Neuronal stem cell (in vitro differentiated cells): ENCODE data around the gene NSUN4.
"Not testable (repeated sequence)": the region's sequence is repeated elsewhere in the genome, so short reads cannot be mapped to it uniquely, and the experiment has no call there.

Experiments used
- DNase-seq: peaks from one replicate; pipeline ENCODE4 v3.0.0-alpha.2; 2013; ENCODE audit warnings: low spot score
- H2AFZ ChIP-seq: one replicate; pipeline ENCODE4 v1.6.1; 2013; ENCODE audit warnings: mild to moderate bottlenecking, low read length, inconsistent platforms
- H2AK5ac ChIP-seq: 2 replicates; pipeline ENCODE4 v1.6.1; 2013; ENCODE audit warnings: low read depth, mild to moderate bottlenecking, inconsistent platforms, low read length, moderate library complexity, mixed read lengths
- H2BK120ac ChIP-seq: 2 replicates; pipeline ENCODE4 v1.6.1; 2013; ENCODE audit warnings: low read depth, mild to moderate bottlenecking, inconsistent platforms, low read length, moderate library complexity, mixed read lengths
- H2BK12ac ChIP-seq: one replicate; pipeline ENCODE4 v1.6.1; 2013; ENCODE audit warnings: low read length, inconsistent platforms
- H2BK15ac ChIP-seq: 2 replicates; pipeline ENCODE4 v1.6.1; 2013; ENCODE audit warnings: mild to moderate bottlenecking, low read length, inconsistent platforms, mixed read lengths
- H2BK5ac ChIP-seq: one replicate; pipeline ENCODE4 v1.6.1; 2013; ENCODE audit warnings: inconsistent platforms, mild to moderate bottlenecking, low read length, moderate library complexity
- H3K14ac ChIP-seq: one replicate; pipeline ENCODE4 v1.6.1; 2013; ENCODE audit warnings: low read length, inconsistent platforms
- H3K18ac ChIP-seq: 2 replicates; pipeline ENCODE4 v1.6.1; 2013; ENCODE audit warnings: low read length, inconsistent platforms
- H3K23ac ChIP-seq: 2 replicates; pipeline ENCODE4 v1.6.1; 2013; ENCODE audit warnings: low read depth, mild to moderate bottlenecking, mixed read lengths, low read length, inconsistent platforms; ENCODE audit not compliant: poor library complexity
- H3K27ac ChIP-seq: replicated peaks from 3 replicates; pipeline ENCODE4 v1.5.1; 2013; ENCODE audit warnings: low read length, inconsistent platforms
- H3K27me3 ChIP-seq, 3 experiments: 2 replicates each; pipeline ENCODE4 v1.6.1; 2013; ENCODE audit warnings: low read length in 3 of 3, mild to moderate bottlenecking in 2 of 3, inconsistent platforms in 1 of 3, low read depth in 1 of 3, mixed read lengths in 1 of 3, moderate library complexity in 1 of 3; ENCODE audit not compliant: control insufficient read depth in 3 of 3, insufficient read depth in 3 of 3
- H3K36me3 ChIP-seq, 2 donors: replicated peaks in 1 of 2; 2 replicates each; pipeline ENCODE4 v1.6.1; 2013; ENCODE audit warnings: low read length in 2 of 2; ENCODE audit not compliant: control insufficient read depth in 2 of 2, insufficient read depth in 2 of 2
- H3K4ac ChIP-seq: 2 replicates; pipeline ENCODE4 v1.6.1; 2013; ENCODE audit warnings: inconsistent platforms, mild to moderate bottlenecking, low read length, moderate library complexity
- H3K4me1 ChIP-seq, 2 donors: 1 replicate in 1 of 2; 2 replicates in 1 of 2; pipeline ENCODE4 v1.6.1; 2013; ENCODE audit warnings: low read length in 2 of 2, low read depth in 1 of 2; ENCODE audit not compliant: control insufficient read depth in 2 of 2, insufficient read depth in 1 of 2
- H3K4me2 ChIP-seq: one replicate; pipeline ENCODE4 v1.6.1; 2013; ENCODE audit warnings: mild to moderate bottlenecking, low read length, inconsistent platforms; ENCODE audit not compliant: insufficient read depth, poor library complexity, severe bottlenecking
- H3K4me3 ChIP-seq, 2 donors: 2 replicates each; pipeline ENCODE4 v1.5.1; 2013; ENCODE audit warnings: low read length in 2 of 2, mild to moderate bottlenecking in 2 of 2, inconsistent platforms in 1 of 2, moderate library complexity in 1 of 2
- H3K79me1 ChIP-seq: one replicate; pipeline ENCODE4 v1.6.1; 2013; ENCODE audit warnings: low read depth, mild to moderate bottlenecking, inconsistent platforms, low read length, moderate library complexity
- H3K9ac ChIP-seq: one replicate; pipeline ENCODE4 v1.6.1; 2013; ENCODE audit warnings: mild to moderate bottlenecking, low read depth, low read length, inconsistent platforms; ENCODE audit not compliant: poor library complexity
- H3K9me3 ChIP-seq, 2 donors: replicated peaks in 1 of 2; 2 replicates each; pipeline versions ENCODE3 to v1.6.1; 2013; ENCODE audit warnings: low read length in 2 of 2, mild to moderate bottlenecking in 2 of 2, inconsistent platforms in 1 of 2, low read depth in 1 of 2, mixed read lengths in 1 of 2, moderate library complexity in 1 of 2; ENCODE audit not compliant: control insufficient read depth in 2 of 2, insufficient read depth in 1 of 2
- H4K8ac ChIP-seq: one replicate; pipeline ENCODE4 v1.6.1; 2013; ENCODE audit warnings: low read depth, mild to moderate bottlenecking, inconsistent platforms, low read length, moderate library complexity
- H4K91ac ChIP-seq: one replicate; pipeline ENCODE4 v1.6.1; 2013; ENCODE audit warnings: low read length, low read depth, mild to moderate bottlenecking, inconsistent platforms; ENCODE audit not compliant: poor library complexity
- WGBS, 2 donors: extraction: QIAGEN DNeasy Blood & Tissue Kit; methylation state at CpG; one replicate each; pipeline ENCODE4 v1.1.7; 2013; ENCODE audit warnings: missing lambda C conversion rate in 2 of 2, mixed read lengths in 1 of 2; ENCODE audit not compliant: insufficient read length in 2 of 2, insufficient replicate concordance in 1 of 2; ENCODE audit errors: extremely low coverage in 2 of 2; 5-methylcytosine and 5-hydroxymethylcytosine counted together

The NSUN4 gene

DNA sequence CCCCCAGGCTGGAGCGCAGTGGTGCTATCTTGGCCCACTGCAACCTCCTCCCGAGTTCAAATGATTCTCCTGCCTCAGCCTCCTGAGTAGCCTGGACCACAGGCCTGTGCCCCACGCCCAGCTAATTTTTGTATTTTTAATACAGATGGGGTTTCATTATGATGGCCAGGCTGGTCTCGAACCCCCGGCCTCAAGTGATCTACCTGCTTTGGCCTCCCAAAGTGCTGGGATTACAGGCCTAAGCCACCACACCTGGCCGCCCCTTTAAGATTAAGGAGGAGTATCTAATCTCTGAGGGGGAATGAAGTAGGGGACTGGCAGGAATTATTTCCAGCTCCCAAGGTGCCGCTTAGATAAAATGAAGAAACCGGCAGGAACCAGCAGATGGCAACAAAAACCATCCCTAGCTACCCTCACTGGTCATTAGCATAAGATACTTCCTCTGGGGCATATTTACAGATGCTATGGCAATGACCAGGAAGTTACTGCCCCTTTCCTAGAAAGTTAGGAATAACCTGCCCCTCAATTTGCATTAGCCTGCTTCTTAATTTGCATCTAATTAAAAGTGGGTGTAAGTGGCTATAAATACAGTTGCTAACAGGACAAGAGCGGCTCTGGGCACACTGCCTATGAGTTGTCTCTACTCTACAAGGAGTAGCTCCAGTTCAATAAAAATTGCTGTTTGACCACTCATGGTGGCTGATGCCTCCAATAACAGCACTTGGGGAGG, 7.1 kb upstream of the NSUN4 start:
- H2AFZ ChIP-seq, result no peak overlapping the region
- H4K8ac ChIP-seq, result no peak overlapping the region
- no peaks in the 10 kb centered on the region for H3K9me3 ChIP-seq
- no peak overlapping the region for H3K18ac ChIP-seq
- H3K36me3 ChIP-seq, result no peaks in the 10 kb centered on the region
- no peak overlapping the region for H3K9ac ChIP-seq
- no peak overlapping the region for H3K4ac ChIP-seq
- no peak overlapping the region for H4K91ac ChIP-seq
- no peak for DNase-seq
- no peak overlapping the region for H3K23ac ChIP-seq
- WGBS, 2 donors, result no CpG with 5 or more reads among the region's 9 CpGs
- H3K4me3 ChIP-seq, result no peak overlapping the region
- no peak overlapping the region for H3K27ac ChIP-seq
- H3K14ac ChIP-seq, result no peak overlapping the region
- H2BK120ac ChIP-seq, result no peak overlapping the region
- H2BK12ac ChIP-seq, result no peak overlapping the region
- no peak overlapping the region for H2BK5ac ChIP-seq
- H3K79me1 ChIP-seq, result no peaks in the 10 kb centered on the region
- H2BK15ac ChIP-seq, result no peak overlapping the region
- peaks cover 0 to 2% of the 10 kb centered on the region in 2 donors for H3K4me1 ChIP-seq
- H3K27me3 ChIP-seq, result no peaks in the 10 kb centered on the region
- H2AK5ac ChIP-seq, result no peak overlapping the region
- no peak overlapping the region for H3K4me2 ChIP-seq

DNA sequence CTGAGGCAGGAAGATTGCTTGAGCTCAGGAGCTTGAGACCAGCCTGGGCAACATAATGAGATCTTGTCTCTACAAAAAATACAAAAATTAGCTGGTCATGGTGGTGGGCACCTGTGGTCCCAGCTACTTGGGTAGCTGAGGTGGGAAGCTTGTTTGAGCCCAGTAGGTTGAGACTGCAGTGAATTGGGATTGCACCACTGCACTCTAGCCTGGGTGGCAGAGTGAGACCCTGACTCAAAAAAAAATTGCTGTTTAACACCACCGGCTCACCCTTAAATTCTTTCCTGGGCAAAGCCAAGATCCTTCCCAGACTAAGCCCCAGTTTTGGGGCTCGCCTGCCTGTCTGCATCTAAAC, 6.6 kb upstream of the NSUN4 start:
- Histone ChIP-seq H3K4me2 (no peak overlapping the region), H2AK5ac (no peak overlapping the region), H3K18ac (no peak overlapping the region), H3K36me3 (no peaks in the 10 kb centered on the region), H3K79me1 (no peaks in the 10 kb centered on the region), H3K27me3 (no peaks in the 10 kb centered on the region), H4K91ac (no peak overlapping the region), H2BK12ac (no peak overlapping the region), H3K4me3 (no peak overlapping the region), H2BK15ac (no peak overlapping the region), H2AFZ (no peak overlapping the region), H3K27ac (no peak overlapping the region), H3K23ac (no peak overlapping the region), H3K14ac (no peak overlapping the region), H2BK120ac (no peak overlapping the region), H3K9ac (no peak overlapping the region), H3K4me1 (peaks cover 0 to 2% of the 10 kb centered on the region in 2 donors), H3K4ac (no peak overlapping the region), H4K8ac (no peak overlapping the region), H2BK5ac (no peak overlapping the region), H3K9me3 (no peaks in the 10 kb centered on the region)
- DNase-seq, result no peak
- WGBS, 2 donors, result no CpG with 5 or more reads among the region's 2 CpGs

DNA sequence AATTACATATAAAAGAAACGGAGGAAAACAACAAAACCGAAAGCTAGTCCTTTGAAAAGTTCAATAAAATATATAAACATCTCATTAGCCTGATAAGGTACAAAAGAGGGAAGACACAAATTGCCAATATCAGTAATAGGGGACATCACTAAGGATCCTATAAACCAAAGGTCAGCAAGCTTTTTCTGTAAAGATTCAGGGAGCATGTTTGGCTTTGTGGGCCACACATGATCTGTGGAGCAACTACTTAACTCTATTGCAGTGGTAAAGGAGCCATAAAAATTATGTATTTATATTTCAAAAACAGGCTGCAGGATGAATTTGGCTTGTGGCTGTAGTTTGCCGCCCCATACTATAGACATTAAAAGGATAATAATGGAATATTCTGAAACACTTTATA, 5.5 kb upstream of the NSUN4 start:
- Histone ChIP-seq H2AK5ac (no peak overlapping the region), H2BK5ac (no peak overlapping the region), H3K4ac (no peak overlapping the region), H2BK15ac (no peak overlapping the region), H3K9ac (no peak overlapping the region), H3K23ac (no peak overlapping the region), H3K9me3 (no peaks in the 10 kb centered on the region), H2BK12ac (no peak overlapping the region), H4K91ac (no peak overlapping the region), H4K8ac (no peak overlapping the region), H3K4me3 (no peak overlapping the region), H3K27me3 (no peaks in the 10 kb centered on the region), H3K14ac (no peak overlapping the region), H3K79me1 (no peaks in the 10 kb centered on the region), H2BK120ac (no peak overlapping the region), H3K36me3 (peaks cover 0 to 2% of the 10 kb centered on the region in 2 donors), H2AFZ (no peak overlapping the region), H3K4me2 (no peak overlapping the region), H3K27ac (no peak overlapping the region), H3K4me1 (peaks cover 0 to 5% of the 10 kb centered on the region in 2 donors), H3K18ac (no peak overlapping the region)
- DNase-seq, result no peak
- WGBS, 2 donors, result no CpG with 5 or more reads among the region's 3 CpGs

DNA sequence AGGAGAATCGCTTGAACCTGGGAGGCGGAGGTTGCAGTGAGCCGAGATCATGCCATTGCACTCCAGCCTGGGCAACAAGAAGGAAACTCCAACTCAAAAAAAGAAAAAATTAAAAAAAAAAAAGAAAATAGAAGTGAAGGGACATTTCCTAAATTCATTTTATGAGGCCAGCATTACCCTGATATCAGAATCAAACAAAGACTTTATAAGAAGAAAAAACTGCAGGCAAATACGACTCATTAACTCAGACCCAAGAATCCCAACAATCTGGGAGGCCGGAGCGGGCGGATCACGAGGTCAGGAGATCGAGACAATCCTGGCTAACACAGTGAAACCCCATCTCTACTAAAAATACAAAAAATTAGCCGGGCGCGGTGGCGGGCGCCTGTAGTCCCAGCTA, 3.2 kb upstream of the NSUN4 start:
- not testable (repeated sequence) for H3K23ac ChIP-seq, H3K14ac ChIP-seq, H4K91ac ChIP-seq, H3K18ac ChIP-seq, H3K79me1 ChIP-seq, H3K4me1 ChIP-seq, H2AK5ac ChIP-seq, H2BK12ac ChIP-seq, H3K36me3 ChIP-seq, H2AFZ ChIP-seq, H2BK120ac ChIP-seq, DNase-seq, H3K4ac ChIP-seq, H3K9me3 ChIP-seq, H2BK5ac ChIP-seq, H3K27me3 ChIP-seq, H2BK15ac ChIP-seq, H3K27ac ChIP-seq, H3K4me3 ChIP-seq, H3K9ac ChIP-seq, H4K8ac ChIP-seq, H3K4me2 ChIP-seq
- no CpG with 5 or more reads among the region's 14 CpGs for WGBS, 2 donors
